Mucosa of stomach (tissue), 1 donor: ENCODE data around the gene MRPL53.

ENCODE experiments used
- H3K27me3 ChIP-seq: one replicate; pipeline ENCODE4 v1.7.0; 2013; ENCODE audit warnings: mild to moderate bottlenecking, low read length; ENCODE audit not compliant: control insufficient read depth, insufficient read depth
- H3K36me3 ChIP-seq: one replicate; pipeline ENCODE4 v1.7.0; 2013; ENCODE audit warnings: low read length; ENCODE audit not compliant: control insufficient read depth, insufficient read depth
- H3K4me1 ChIP-seq: one replicate; pipeline ENCODE4 v1.7.0; 2013; ENCODE audit warnings: mild to moderate bottlenecking, low read length; ENCODE audit not compliant: control insufficient read depth, insufficient read depth
- H3K4me3 ChIP-seq: one replicate; pipeline ENCODE4 v1.7.0; 2013; ENCODE audit warnings: low read length
- H3K9ac ChIP-seq: one replicate; pipeline ENCODE4 v1.7.0; 2013; ENCODE audit warnings: mild to moderate bottlenecking, low read length, moderate library complexity
- H3K9me3 ChIP-seq: one replicate; pipeline ENCODE4 v1.7.0; 2013; ENCODE audit warnings: mild to moderate bottlenecking, low read length, moderate library complexity; ENCODE audit not compliant: control insufficient read depth
- donor health status: Pancreatic carcinoma.

The MRPL53 gene

DNA sequence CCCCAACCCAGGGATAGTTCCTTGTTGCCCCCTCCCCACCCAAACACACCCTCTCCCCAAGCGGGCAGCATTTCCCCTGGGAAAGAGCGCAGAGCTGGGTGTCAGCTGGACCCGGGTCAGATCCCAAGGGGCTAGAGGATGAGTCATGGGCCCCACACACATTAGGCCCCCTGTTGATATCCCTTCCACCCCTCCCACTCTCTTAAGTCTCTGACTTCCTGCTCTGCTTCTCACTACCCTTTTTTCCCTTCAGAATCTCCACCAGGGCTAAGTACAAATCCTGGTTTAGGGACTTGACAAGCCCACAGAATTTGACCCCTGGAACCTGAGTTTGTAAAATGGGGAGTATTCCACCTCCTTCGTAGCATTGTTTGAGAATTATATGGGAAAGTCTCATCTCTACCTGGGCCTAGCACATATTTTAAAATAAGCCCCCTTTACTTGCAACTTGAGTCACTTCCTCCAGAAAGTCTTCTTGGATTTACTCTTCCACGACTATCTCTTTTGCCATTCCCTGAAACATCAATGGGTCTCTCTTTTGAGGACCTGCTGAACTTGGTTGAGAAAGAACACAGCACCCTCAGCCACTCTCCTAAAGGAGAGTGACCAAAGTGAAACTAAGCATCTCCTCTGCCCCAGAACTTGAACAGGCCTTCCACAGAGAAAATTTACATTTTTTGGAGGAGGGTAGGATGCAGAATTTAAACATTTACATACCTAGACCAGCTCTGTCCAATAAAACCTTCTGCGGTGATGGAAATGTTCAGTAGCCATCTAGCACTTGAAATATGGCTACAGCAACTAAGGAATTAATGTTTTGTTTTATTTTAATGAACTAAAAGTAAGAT, 35.4 kb downstream of the MRPL53 start:
- H3K4me3 ChIP-seq = no peak overlapping the region
- H3K4me1 ChIP-seq = peaks cover 26% of the 10 kb centered on the region
- peaks cover 9% of the 10 kb centered on the region for H3K27me3 ChIP-seq
- no peaks in the 10 kb centered on the region for H3K36me3 ChIP-seq
- no peaks in the 10 kb centered on the region for H3K9me3 ChIP-seq
- H3K9ac ChIP-seq = no peak overlapping the region

DNA sequence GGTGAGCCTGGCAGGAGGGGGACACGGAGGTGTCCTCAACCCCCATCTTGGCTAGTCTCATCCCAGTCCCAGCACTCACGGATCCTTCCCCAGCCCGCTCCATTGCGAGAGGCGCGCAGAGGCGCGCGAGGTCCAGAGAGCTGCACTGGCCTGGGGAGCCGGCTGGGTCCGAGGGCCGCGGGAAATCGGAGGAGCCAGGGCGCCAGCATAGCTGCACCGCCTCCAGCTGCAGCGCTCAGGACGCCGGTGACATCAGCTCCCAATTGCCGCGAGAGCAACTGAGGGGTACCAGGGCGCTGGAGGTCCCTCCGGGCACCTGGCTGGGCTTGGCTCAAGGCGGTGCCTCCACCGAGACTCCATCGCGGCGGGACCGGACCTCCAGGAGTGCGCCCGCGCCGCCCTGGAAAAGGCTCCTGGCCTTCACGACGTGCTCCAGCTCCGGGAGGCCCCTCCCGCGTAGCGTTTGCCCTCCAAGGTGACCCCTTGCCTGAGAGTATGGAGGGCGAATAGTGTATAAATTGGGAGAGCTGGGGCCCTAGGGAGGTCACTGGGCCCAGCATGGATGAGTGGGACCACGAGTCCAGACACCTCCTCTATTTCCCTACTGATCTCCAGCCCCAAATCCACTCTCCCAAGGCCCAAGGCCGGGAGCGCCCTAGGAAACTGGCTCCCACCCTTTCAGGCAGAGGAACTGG, 36.2 kb downstream of the MRPL53 start:
- Histone ChIP-seq H3K27me3 (peaks cover 6% of the 10 kb centered on the region), H3K4me1 (peaks cover 21% of the 10 kb centered on the region), H3K9me3 (no peaks in the 10 kb centered on the region), H3K36me3 (no peaks in the 10 kb centered on the region), H3K4me3 (no peak overlapping the region), H3K9ac (no peak overlapping the region)

DNA sequence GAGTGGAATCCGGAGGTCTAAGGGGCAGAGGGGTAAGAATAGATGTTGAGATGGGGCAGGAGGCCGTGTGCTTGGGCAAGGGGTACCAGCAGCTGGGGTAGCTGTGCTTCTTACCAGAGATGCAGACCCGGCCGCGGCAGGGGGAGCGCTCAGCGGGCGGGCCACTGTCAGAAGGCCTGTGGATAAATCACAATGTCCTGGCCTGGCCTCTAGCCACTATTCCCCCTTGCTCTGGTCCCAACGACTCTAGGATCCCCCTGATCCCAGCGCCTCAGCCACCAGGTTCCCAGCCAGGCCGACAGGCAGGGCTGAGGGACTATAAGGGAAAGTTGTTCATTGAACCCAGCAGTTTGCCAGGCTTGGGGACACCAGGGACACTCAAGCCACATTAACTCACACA, 42.0 kb downstream of the MRPL53 start:
- H3K9me3 ChIP-seq = no peaks in the 10 kb centered on the region
- peaks cover 16% of the 10 kb centered on the region for H3K4me1 ChIP-seq
- H3K36me3 ChIP-seq = peaks cover 5% of the 10 kb centered on the region
- H3K4me3 ChIP-seq = no peak overlapping the region
- H3K27me3 ChIP-seq = no peaks in the 10 kb centered on the region
- H3K9ac ChIP-seq = no peak overlapping the region

DNA sequence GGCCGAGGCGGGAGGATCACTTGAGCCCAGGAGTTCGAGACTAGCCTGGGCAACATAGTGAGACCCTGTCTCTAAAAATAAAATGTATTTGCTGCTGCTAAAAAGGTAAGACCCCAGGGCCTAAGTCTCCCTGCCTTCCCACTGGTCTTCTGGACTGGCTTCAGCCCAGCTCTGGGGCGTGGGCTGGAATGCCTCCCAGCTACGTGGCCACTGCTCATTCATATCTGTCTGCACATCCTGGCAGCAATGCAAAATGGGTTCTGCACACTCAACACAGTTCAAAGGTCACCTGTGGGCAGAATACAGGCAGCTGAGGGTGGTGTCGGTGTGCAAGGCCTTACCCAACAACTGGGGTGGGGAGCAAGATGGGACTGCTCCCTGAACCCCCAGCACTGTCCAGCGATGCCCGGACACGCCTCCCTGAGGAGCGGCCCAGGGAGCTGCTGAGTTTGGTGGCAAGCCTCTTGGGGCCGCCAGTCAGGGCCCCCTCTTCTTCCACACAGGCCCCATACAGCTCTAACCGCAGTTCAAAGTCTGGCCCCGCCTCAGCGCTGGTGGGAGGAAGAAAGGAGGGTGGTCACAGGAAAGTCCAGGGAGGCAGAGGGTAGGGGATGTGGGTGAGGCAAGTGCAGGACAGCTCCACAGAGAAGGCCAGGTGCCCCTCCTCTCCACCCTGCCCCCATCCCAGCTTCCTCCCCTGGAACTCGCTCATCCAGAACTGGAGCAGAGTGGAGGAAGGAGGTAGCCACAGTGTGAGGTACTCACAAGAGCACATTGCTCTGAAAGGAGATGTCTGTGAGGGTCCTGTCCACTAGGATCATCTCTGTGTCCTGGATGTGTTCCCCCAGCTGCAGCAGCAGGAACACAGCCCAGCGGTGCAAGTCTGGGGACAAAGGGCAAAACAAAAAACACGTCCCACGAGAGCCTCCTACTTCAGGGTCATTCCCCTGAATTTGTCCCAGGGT, 42.7 kb downstream of the MRPL53 start:
- Histone ChIP-seq H3K36me3 (peaks cover 5% of the 10 kb centered on the region), H3K9me3 (no peaks in the 10 kb centered on the region), H3K9ac (no peak overlapping the region), H3K27me3 (no peaks in the 10 kb centered on the region), H3K4me1 (peaks cover 16% of the 10 kb centered on the region), H3K4me3 (no peak overlapping the region)

DNA sequence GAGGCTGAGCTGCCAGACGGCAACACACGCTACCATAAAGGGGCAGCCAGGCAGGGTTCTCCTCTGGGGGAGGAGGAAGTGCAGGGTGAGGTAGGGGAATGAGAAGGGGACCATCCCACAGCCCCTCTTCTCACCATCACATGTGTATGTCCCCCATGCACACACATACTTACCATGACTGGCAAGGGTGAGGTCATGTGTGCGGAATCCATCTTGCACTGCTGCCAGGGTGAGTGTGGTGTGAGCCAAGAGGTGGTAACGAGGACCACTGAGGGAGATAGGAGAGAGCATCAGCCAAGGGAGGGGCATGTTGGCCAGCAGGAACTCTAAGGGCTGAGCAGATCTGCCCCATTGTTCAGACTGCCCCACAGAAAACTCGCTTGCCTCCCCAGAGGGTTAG, 43.8 kb downstream of the MRPL53 start:
- peaks cover 16% of the 10 kb centered on the region for H3K4me1 ChIP-seq
- no peak overlapping the region for H3K9ac ChIP-seq
- H3K27me3 ChIP-seq = no peaks in the 10 kb centered on the region
- H3K36me3 ChIP-seq = peaks cover 5% of the 10 kb centered on the region
- H3K4me3 ChIP-seq = no peak overlapping the region
- no peaks in the 10 kb centered on the region for H3K9me3 ChIP-seq

DNA sequence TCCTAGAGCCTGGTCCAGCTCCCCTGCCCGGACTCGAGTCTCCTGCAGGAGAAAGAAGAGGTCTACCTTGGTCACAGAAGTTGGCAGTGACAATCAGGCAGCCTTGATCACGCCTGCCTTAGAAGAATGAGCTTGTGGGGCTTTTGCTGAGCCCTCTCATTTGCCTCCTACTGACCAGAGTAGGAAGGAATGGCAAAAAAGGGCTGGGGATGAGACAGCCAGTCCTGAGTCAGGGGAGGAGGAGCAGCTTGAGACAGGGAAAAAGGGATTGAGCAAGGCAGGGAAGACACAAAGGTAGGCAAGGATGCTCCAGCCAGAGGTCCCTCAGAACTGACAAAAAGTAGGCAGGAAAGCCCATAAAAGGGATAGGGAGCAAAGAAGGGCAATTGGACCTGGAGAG, 44.9 kb downstream of the MRPL53 start:
- Histone ChIP-seq H3K9ac (no peak overlapping the region), H3K27me3 (no peaks in the 10 kb centered on the region), H3K9me3 (no peaks in the 10 kb centered on the region), H3K4me1 (peaks cover 16% of the 10 kb centered on the region), H3K4me3 (no peak overlapping the region), H3K36me3 (peaks cover 5% of the 10 kb centered on the region)

DNA sequence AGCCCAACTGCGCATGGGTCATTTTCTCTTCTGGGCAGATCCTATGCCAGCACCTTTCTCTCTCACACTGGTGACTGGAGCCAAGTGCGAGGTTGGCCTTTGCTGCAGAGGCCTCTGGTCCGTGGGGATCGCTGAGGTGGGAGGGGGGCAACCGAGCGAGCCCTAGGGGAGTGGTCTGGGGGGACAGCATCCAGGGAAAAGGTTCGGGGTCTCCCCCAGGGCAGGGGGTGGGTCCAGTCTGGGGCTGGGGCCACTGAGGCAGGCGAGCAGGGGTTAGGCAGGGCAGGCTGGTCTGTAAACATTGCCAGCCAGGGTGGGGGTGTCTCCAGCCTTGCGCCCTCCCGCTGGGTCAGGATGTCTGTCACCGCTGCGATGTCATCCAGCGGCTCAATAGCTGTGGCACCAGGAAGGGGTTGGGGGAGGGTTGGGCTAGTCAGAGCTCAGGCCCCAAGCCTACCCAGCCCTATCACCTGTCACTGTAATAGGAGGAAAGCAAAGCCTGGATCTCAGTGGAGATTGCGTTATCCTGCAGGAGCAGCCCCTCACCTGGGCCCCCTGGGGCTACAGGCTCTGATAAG, 46.2 kb downstream of the MRPL53 start:
- Histone ChIP-seq H3K27me3 (no peaks in the 10 kb centered on the region), H3K4me3 (no peak overlapping the region), H3K9me3 (no peaks in the 10 kb centered on the region), H3K36me3 (peaks cover 5% of the 10 kb centered on the region), H3K9ac (no peak overlapping the region), H3K4me1 (peaks cover 23% of the 10 kb centered on the region)

DNA sequence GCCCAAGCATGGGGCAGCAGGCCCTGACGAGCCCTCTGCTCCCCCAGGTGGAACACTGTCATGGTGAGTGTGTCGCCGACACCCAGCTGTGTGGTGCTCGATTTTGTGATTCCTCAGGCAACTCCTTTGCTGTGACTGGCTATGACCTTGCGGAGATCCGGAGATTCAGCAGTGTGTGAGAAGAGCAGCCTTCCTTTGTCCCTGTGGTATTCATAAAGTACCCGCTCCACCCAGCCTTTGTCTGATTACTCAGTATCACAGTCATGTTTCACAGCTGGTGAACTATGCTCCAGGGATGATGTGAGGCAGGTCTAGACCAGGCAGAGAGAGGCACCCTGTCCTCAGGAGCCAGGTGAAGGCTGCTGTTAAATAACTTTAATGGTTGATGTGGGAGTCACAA, 47.0 kb downstream of the MRPL53 start:
- Histone ChIP-seq H3K9ac (no peak overlapping the region), H3K4me3 (no peak overlapping the region), H3K27me3 (no peaks in the 10 kb centered on the region), H3K4me1 (peaks cover 28% of the 10 kb centered on the region), H3K9me3 (no peaks in the 10 kb centered on the region), H3K36me3 (peaks cover 5% of the 10 kb centered on the region)

DNA sequence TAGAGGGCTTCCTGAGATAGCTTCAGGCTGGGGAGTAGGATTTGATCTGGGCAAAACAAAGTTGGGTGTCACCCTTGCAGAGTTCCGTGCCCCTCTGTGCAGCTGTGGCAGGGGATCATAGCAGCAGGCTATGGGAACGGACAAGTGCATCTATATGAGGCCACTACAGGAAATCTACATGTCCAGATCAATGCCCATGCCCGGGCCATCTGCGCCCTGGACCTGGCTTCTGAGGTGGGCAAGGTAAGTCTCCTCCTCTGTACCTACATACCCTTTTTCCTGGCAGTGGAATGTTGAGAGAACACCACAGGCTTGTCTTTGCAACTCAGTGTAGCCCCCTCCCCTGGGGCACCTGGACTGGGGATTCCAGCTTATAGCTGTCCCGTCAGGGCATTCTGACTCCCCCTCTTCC, 47.5 kb downstream of the MRPL53 start:
- peaks cover 1% of the 10 kb centered on the region for H3K36me3 ChIP-seq
- no peaks in the 10 kb centered on the region for H3K27me3 ChIP-seq
- H3K4me3 ChIP-seq = no peak overlapping the region

DNA sequence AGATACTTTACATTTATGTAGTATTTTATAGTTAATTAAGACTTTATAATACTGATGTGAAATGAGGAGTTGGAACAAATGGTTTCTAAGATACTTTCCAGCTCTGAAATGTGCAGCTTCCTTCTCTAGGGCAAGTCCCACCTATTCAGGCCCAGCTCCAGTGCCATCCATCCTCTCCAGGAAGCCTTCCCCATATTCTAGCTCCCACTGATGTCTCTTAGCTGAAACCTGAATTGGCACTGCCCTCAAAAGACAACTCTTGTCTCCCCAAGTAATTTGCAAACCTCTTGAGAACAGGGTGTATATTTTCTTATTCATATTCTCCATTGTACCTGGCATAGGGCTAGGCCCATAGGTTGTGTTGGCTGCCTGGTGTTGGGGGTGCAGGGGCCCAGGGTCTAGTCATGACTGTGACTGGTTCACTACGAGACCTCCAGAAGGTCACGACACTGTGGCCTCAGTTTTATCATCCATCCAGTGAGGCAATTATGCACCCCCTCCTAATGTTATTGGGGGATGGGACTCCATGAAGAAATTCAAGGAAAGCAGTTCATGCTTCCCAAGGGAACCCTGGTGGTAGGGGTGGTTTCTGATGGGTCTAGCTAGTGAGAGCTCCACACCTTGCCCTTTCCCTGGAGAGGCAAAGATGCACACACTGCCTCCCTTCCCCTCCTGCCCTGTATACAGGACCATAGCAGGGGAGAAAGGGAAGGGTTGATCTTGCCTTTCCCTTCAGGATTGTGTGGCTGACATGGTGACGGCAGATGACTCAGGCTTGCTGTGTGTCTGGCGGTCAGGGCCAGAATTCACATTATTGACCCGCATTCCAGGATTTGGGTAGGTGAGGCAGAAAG, 48.1 kb downstream of the MRPL53 start:
- Histone ChIP-seq H3K4me1 (peaks cover 17% of the 10 kb centered on the region), H3K27me3 (no peaks in the 10 kb centered on the region), H3K9ac (no peak overlapping the region), H3K9me3 (no peaks in the 10 kb centered on the region), H3K36me3 (no peaks in the 10 kb centered on the region), H3K4me3 (no peak overlapping the region)

More for the DNA sequence above, 47.5 kb downstream of the MRPL53 start:
- H3K4me1 ChIP-seq = peaks cover 23% of the 10 kb centered on the region
- no peaks in the 10 kb centered on the region for H3K9me3 ChIP-seq
- no peak overlapping the region for H3K9ac ChIP-seq
